OCI-LY7 (cell line): ENCODE data around the gene SNN.

Experiments
- EZH2phosphoT487 ChIP-seq: fragments of 200-600 bp; sonication (generic); IDR thresholded peaks from 2 replicates; pipeline ENCODE4 v1.6.1; 2018; ENCODE audit warnings: low read depth, borderline replicate concordance, mild to moderate bottlenecking, mixed run types, antibody characterized with exemption, low read length, moderate library complexity, mixed read lengths
- TF ChIP-seq, protein P1 (sequence below): fragments of 200-600 bp; sonication (generic); conservative IDR thresholded peaks from 2 replicates; pipeline ENCODE4 v1.5.1; 2014; ENCODE audit warnings: mild to moderate bottlenecking, antibody characterized with exemption, low read length, moderate library complexity, mixed read lengths

DNA sequence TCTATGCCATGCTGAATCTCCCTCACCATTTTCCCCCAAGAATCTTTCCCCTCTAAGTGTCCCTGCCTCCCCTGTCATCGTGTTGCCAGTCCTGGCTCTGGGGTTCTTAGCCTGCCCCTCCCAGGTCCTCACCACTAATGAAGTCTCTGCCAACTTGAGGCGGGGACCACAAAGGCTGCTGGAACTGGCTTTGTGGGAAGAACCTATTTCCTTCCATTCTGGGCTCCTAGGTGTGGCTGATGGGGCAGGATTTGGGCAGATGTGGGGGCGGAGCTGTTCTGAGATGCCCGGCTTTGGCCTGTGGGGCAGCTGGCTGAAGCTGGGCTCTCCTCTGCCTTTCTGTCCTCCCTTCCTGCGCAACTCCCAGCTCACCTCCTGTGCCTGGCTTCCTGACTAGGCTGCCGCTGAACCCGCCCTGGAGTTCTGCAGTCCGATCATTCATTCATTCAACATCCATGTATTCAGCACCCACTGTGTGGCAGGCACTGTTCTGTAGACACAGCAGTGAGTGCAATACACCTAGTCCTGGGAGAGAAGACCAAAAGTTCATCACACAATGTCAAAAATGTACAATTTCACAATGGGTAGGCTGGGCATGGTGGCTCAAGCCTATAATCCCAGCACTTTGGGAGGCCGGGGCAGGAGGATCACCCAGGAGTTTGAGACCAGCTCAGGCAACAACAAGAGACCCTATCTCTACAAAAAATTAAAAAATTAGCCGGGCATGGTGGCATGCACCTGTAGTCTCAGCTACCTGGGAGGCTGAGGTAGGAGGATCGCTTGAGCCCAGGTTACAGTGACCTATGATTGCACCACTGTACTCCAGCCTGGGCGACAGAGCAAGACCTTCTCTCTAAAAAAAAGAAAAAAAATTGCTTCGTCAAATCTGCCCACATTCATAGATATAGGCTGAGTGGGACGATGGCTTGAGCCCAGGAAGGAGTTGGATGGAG, 1.9 kb upstream of the SNN start:
- TF ChIP-seq, protein P1, sequence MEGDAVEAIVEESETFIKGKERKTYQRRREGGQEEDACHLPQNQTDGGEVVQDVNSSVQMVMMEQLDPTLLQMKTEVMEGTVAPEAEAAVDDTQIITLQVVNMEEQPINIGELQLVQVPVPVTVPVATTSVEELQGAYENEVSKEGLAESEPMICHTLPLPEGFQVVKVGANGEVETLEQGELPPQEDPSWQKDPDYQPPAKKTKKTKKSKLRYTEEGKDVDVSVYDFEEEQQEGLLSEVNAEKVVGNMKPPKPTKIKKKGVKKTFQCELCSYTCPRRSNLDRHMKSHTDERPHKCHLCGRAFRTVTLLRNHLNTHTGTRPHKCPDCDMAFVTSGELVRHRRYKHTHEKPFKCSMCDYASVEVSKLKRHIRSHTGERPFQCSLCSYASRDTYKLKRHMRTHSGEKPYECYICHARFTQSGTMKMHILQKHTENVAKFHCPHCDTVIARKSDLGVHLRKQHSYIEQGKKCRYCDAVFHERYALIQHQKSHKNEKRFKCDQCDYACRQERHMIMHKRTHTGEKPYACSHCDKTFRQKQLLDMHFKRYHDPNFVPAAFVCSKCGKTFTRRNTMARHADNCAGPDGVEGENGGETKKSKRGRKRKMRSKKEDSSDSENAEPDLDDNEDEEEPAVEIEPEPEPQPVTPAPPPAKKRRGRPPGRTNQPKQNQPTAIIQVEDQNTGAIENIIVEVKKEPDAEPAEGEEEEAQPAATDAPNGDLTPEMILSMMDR, result no peak
- no peak for TF ChIP-seq EZH2phosphoT487
